GM23338 (cell line): ENCODE data around the gene BMPER.

ENCODE experiments used
- CREB1 ChIP-seq: fragments of 250-450 bp; sonication (Bioruptor Pico); IDR thresholded peaks from 2 replicates; pipeline ENCODE4 v1.5.0; 2020; ENCODE audit warnings: low read depth, mild to moderate bottlenecking, moderate library complexity
- EZH2 ChIP-seq: fragments of 200-600 bp; sonication (generic); IDR thresholded peaks from one replicate; pipeline ENCODE4 v1.8.0; 2017; ENCODE audit warnings: antibody characterized with exemption, mild to moderate bottlenecking, low read depth; ENCODE audit not compliant: unreplicated experiment
- EZH2phosphoT487 ChIP-seq: fragments of 200-600 bp; sonication (generic); IDR thresholded peaks from one replicate; pipeline ENCODE4 v1.8.1; 2018; ENCODE audit warnings: antibody characterized with exemption; ENCODE audit not compliant: unreplicated experiment
- POLR2AphosphoS5 ChIP-seq: IDR thresholded peaks from 2 replicates; pipeline ENCODE4 v1.6.1; 2016; ENCODE audit warnings: antibody characterized with exemption, low read depth
- REST ChIP-seq: IDR thresholded peaks from one replicate; pipeline ENCODE4 v1.6.1; 2018; ENCODE audit warnings: antibody characterized with exemption; ENCODE audit not compliant: unreplicated experiment
- ZNF331 ChIP-seq: fragments of 250-450 bp; sonication (Bioruptor Pico); IDR thresholded peaks from 2 replicates; pipeline ENCODE4 v1.5.0; 2020; ENCODE audit warnings: low read depth, mild to moderate bottlenecking, moderate library complexity
- ZNF462 ChIP-seq: fragments of 250-450 bp; sonication (Bioruptor Pico); IDR thresholded peaks from 2 replicates; pipeline ENCODE4 v1.5.0; 2020; ENCODE audit warnings: mild to moderate bottlenecking, moderate library complexity
- TF ChIP-seq, protein P1 (sequence below), 2 experiments: fragments of 200-600 bp in 1 of 2; sonication (generic) in 1 of 2; conservative IDR thresholded peaks; 2 replicates each; pipeline versions ENCODE4 v1.5.1 to v1.6.1; 2016 to 2017; ENCODE audit warnings: antibody characterized with exemption in 2 of 2, low read depth in 2 of 2, mild to moderate bottlenecking in 2 of 2, moderate library complexity in 1 of 2

DNA sequence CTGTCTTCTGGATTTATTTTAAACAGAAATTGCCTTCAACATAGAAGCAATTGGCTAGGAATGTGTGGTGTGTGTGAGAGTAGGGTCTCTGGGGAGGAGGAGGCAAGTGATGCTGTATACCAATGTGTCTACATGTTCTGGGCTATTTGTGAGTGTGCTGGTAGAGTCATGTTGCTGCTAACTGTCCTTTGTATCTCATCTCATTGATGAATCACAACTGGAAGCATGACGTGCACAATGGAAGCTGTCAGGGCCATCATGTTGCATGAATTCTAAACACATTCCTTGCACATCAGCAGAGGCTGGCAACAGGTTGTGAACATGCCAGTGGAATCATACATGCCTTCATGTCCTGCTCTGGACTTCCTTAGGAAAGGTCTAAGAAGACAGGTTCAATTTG lies 199.7 kb downstream of the BMPER start:
- TF ChIP-seq EZH2, result no peak
- TF ChIP-seq, protein P1, sequence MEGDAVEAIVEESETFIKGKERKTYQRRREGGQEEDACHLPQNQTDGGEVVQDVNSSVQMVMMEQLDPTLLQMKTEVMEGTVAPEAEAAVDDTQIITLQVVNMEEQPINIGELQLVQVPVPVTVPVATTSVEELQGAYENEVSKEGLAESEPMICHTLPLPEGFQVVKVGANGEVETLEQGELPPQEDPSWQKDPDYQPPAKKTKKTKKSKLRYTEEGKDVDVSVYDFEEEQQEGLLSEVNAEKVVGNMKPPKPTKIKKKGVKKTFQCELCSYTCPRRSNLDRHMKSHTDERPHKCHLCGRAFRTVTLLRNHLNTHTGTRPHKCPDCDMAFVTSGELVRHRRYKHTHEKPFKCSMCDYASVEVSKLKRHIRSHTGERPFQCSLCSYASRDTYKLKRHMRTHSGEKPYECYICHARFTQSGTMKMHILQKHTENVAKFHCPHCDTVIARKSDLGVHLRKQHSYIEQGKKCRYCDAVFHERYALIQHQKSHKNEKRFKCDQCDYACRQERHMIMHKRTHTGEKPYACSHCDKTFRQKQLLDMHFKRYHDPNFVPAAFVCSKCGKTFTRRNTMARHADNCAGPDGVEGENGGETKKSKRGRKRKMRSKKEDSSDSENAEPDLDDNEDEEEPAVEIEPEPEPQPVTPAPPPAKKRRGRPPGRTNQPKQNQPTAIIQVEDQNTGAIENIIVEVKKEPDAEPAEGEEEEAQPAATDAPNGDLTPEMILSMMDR (conservative IDR thresholded peaks at IDR 0.05; ENCODE audit: low read depth in 2 of 2), result no peak
- TF ChIP-seq EZH2phosphoT487, result no peak
- TF ChIP-seq CREB1, result no peak
- TF ChIP-seq POLR2AphosphoS5, result no peak
- TF ChIP-seq ZNF331 (CRISPR knock-in tag), result no peak
- TF ChIP-seq REST, result no peak
- TF ChIP-seq ZNF462 (CRISPR knock-in tag), result no peak
